Endometrium (tissue), 2 donors: ENCODE measurements around the gene C3.

ENCODE experiments used
- FAIRE-seq: peaks from 2 replicates; lab custom pipeline; 2012; peaks lifted over from hg19 to GRCh38; lab: Jason Lieb, UNC
- donor health status: control.
- donor health status: control.

The C3 gene

DNA sequence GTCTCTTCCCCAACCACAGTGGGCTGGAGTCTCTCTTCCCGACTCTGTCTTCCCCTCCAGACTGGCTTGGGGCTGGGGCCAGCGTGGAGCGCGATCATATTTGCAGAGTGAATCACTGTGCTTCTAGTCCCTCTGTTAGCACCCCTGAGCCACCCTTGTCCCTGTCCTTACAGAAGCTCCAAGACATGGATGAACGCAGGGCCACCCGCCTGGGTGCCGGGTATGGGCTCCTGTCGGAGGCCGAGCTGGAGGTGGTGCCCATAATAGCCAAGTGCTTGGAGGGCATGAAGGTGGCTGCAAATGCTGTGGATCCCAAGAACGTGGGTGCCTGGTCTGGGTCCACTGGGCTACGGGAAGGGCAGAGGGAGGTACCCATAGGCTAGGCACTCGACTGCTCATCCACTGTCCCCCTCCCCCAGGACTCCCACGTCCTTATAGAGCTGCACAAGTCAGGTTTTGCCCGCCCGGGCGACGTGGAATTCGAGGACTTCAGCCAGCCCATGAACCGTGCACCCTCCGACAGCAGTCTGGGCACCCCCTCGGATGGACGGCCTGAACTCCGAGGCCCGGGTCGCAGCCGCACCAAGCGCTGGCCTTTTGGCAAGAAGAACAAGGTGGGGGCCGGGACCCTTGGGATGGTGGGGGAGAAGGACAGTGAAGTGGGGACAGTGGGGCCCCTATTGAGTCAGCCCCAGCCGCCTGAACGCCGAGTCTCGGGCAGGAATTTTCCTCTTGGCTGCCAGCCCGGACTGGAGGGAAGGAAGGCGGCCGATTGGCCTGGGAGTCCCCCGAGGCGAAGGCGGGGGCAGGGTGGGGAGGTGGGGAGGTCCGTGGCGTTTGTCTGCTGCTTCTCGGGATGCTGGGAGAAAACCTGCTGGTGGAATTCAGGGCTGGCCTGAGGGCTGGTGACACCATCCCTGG lies 24.2 kb upstream of the C3 start:
- FAIRE-seq, result no peak

DNA sequence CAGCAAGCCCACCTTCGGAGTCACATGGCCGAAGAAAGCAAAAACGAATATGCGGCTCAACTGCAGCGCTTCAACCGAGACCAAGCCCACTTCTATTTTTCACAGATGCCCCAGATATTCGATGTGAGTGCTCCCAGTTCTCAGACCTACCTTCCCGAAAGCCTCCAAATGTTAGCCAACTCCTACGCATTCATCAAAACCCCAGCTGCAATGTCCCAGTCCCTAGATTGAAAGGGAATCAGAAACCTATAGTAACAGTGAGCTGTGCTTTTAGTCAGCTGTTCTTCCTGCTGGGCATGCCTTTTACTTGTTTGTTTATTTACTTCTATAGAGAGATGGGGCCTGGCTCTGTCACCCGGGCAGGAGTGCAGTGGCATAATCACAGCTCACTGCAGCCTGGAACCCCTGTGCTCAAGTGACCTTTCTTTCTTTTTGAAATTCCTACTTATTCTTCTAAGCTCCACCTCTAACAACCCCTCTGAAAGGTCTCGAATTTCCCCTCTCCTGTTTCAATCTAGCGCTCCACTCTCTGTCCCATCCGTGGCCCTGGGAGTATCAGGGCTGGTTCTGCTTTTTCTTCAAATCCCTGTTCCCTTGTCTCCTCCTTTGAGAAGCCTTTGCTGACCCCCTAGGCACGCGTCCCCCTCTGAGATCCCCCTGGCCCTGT lies 23.4 kb upstream of the C3 start:
- no peak for FAIRE-seq

DNA sequence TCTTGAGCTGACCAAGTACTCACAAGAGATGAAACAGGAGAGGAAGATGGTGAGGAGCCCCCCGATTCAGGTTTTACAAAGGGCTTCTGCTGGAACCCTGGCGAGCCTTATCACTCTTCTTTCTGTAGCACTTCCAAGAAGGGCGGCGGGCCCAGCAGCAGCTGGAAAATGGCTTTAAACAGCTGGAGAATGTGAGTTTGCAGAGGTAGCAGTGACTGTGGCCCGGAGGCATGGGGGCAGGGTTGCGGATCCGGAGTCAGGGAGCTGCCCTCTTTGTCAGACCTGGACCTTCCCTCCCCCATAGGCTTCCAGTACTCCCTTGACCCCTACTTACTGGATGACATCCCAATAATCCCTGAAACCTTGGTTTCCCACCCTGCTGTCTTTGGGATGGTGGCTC lies 22.6 kb upstream of the C3 start:
- no peak for FAIRE-seq

DNA sequence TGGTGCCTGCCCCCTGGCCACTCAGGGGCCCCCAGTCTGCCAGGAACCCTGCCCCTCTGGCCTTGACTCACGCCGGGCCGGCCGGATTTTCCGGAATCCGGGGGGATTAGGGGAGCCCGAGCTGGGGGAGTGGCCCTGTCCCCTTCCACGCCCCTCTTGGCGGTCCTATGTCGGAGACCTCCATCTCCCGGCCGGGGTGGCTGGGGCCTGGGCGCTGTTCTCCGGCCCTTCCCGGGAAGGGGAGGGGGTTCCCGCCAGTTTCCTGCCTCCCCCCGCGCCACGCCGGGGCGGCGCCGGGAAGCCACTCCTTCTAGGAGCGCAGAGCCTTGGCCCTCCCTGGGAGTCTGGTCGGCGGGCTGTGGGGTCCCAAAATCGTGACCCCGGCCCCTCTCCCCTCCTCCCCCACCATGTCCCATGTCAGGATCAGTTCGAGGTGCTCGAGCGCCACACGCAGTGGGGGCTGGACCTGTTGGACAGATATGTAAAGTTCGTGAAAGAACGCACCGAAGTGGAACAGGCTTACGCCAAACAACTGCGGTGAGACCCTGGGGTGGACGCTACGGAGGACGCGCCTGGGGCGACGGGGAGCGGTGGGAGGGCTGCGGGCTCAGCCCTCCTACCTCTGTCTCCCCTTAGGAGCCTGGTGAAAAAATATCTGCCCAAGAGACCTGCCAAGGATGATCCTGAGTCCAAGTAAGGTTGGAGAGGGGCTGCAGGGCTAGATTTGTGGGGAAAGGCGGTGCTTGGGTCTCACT lies 20.3 kb upstream of the C3 start:
- FAIRE-seq, result no peak

DNA sequence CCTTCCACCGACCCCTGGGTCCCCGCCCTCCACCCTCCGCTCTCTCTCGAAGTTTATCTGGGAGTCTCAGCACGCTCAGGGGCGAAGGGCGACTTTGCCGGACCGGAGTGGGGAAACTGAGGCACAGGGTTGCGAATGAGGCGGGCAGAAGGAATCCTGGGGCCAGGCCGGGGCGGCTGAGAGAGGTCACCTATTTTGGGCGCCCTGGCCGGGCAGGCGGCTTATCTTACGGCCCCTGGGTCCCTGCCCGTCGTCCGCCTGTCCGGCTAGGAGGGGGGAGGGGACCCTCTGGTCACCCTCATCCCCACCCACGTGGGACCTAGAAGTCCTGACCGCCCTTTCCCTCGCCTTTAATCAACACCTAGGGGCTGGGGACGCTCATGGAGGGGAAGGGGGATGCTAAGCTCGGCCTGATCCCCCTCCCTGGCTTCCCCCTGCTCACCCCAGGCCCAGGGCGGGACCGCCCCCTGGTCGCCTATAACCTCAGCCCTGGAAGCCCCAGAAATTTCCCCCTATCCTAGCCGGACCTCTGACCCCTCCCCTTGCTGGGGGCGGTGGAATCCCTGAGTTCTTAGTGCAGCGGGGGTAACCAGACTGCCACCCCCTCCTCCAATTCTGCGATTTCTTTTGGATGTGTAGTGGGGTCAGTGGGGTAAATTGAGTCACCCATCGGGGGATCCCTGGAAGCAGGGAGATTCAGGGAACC lies 19.6 kb upstream of the C3 start:
- no peak for FAIRE-seq

DNA sequence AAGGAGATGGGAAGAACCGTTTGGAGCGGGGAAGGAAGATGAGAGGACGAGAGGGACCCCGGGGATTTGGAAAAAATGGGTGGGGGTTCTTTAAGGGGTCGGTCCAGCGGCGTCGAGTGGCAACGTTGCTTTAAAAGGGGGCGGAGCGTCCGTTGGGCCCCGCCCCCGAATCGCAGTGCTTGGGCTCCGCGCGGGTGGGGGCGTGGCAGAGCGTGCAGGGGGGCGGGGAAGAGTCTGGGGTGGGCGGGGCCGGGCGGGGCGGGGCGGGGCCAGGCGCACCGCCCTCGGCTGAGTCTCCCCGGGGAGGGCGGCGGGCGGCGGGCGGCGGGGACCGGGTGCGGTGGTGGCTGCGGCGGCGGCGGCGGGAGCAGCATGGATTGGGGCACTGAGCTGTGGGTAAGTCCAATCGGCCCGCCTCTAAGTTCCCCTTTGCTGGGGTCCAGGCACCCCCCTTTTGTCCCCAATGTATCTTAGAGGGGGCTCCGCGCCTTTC lies 19.0 kb upstream of the C3 start, which contains the start of gene TRIP10:
TSS of gene TRIP10 (plus strand) at position 291 of the 493 bp plus-strand sequence. CDS start at position 373, 82 bp downstream.
- no peak for FAIRE-seq

DNA sequence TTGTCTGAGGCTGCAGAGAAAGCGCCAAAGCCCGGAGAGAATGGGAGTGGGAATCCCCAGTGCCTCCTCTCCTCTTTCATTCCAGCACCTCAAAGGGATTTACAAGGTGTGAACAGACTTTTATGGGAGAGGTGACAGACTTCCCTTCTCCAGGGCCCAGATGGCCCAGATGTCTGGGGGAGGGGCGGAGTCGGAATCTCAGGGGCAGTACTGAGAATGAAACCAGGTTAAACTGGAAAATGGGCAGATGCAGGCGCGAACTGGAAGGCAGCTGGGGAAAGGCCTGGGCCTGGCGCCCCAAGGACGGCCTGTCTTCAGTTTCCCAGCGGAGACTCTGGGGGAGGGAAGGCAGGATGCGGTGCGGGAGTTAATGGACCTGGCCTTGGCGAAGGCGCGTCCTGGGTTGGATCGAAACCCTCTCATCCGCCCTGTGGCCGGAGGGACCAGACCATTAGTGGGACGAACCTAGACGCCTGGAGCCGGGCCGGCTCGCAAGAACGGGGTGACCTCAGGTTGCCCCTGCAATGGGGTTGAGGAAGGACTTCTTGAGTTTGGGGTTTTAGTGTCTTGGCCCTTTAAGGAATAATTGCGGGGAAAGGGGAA lies 18.4 kb upstream of the C3 start:
- FAIRE-seq, result no peak

DNA sequence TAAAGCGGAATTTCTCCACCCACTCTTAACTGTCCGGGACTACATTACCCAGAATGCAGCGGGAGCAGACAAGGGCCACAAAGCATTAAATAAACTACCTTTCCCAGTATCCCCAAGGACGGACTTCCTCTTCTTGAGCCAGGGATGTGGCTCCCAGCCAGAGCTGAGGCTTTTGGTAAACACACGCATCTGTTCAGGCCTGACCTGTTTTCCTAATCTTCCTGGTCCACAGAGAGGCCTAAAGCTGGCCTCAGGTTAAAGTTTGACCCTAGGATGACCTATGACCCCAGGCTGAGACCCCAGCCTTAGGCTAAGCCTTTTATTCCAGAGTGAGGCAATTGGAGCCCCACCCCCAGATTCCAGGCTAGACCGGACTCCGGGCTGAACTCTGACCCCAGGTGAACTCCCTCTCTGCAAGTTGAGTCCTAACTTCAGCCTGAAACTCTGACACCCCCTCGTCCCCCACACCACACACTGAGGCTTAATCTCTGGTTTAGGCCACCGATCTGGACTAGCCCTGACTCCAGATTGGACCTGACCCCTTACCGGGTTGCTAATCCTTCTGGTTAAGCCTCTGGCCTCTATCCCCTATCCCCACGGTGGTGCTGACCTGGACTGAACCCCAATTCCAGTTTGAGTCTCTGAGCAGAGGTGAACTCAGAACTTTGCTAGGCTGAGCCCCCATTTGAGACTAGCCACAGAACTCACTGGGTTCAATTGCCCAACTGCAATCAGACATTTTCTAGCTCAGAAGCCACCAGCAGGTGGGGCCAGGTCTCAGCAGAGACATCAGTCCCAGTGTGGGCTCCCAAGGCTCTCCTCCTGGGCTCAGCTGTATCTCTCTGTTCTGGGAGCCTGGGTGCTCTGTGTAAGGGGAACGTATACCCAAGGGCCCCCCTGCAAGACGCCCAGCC lies 17.7 kb upstream of the C3 start:
- FAIRE-seq, result no peak

DNA sequence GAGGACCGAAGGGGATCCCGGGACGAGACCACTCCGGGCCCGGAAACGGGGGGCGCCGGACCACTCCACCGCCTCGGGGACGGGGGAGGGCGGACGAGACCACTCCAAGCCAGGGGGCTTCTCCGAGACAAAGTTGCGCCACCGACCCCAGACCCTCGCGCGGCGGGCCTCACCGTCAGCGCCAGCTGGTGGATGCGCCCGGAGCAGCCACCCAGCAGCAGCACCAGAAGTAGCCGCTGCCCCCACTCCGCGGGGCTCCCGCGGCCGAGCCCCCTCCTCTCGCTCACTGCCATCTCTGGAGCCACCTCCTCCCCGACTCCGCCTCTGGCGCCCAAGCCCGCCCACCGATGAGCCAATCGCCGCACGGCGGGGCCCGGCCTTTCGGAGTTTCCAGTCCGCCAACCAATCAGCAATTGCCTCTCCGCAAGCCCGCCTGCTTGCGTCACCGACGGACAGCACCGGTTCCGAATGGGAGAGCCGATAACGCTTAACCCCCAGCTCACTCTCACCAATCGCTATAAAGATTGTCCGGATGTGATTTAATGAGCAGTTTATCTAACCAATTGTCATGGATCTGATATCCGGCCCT lies 16.9 kb upstream of the C3 start, which contains the start of gene GPR108:
TSS of gene GPR108 (minus strand) at position 297 of the 589 bp plus-strand sequence. CDS start at position 293, 4 bp downstream.
- peak; percentile 100 for FAIRE-seq

DNA sequence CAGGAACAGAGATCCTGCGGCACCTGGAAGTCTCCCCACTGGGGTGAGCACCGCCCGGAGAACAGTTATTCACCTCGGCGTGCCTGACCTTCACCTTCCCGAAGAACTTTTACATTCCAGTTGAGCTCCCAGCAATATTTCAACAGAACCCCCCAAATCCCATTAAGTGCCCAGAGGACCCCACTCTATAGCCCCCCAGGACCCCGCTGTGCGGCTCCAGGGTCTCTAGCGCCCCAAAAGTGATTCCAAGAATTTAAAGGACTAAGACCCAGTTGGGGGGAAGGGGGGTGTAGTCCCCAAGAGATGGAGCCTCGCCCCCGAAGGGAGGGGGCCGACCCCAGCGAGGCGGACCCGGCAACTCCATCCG lies 16.4 kb upstream of the C3 start:
- no peak for FAIRE-seq

DNA sequence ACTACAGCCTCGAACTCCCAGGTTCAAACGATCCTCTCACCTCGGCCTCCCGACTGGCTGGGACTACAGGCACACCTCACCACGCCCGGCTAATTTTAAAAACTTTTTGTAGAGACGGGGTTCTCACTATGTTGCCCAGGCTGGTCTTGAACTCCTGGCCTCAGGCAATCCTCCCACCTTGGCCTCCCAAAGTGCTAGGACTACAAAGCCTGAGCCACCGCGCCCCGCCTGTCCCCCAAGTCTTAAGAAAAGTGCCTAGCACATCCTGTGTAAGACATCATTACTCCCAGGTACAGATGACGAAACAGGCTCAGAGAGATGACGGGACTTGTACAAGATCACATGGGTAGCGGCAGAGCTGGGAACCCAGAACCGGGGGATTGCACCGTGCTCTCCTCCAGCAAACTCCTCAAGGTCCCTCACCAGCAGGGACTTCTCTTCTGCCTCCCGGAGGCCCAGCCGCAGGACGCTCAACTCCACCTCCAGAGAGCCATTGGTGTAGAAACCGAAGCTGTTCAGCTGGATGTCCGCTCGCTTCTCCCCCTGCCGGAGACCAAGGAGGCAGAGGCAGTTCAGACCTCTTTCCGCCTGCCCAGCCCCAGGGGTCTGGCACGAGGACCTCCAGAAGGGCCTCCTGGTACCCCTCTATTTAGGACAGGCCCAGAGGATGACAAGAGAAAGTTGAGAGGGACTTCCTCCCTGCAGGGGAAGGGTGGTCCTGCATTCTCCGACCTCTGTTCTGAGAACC lies 15.9 kb upstream of the C3 start:
- FAIRE-seq, result peak; percentile 18

DNA sequence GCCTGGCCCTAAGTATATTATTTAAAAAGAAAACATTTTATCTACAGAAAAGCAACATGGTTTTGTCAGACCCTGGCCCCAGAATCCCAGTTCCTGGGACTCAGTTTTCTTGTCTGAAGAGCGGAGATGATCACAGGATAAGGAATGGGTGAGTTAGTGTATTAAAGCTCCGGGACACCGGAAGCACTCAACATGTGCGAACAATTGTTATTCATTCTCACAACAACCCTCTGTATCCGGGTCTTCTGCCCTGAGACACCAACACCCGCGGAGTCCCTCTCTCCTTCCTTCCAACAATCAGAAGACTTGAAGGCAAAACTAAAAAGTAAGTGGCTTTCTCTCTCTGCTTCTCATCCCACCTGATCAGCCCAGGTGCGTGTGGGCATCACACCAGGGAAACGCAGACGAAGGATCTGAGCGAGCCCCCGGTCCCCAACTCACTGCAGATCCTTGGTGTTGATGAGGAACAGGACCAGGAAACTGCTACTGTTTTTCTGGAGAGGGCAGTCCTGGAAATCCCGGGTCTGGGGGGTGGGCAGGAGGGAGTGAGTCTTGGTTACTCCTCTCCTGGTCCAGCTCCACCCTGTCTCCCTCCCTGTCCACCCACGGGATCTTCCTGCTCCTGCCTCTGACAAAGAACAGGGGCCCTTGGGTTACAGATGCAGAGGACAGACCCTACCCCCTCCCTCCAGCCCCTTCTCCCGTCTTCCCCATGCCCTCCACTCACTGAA lies 14.9 kb upstream of the C3 start:
- FAIRE-seq, result no peak

DNA sequence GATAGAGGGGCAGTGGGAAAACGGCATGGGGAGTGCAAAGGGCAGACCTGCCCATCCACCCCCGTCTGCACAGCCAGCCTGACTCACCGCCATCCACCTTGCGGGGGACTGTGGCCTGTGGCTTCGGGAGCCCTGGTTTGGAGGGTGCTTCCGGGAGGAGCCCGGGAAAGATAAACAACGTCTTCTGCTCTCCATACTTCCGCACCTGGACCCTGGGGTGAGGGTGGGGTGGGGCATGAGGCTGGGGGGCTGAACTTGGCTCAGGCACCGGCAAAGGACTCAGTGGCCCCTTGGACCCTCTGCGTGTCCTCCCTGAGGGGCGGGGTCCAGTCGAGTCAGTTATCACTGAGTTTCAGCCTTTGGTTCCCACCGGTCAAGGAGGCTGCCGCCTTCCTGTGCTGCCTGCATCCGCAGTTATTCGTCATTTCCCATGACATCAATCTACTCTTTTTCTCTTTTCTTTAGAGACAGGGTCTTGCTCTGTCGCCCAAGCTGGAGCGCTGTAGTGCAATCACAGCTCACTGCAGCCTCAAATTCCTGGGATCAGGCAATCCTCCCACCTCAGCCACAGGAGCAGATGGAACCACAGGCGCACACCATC lies 13.7 kb upstream of the C3 start:
- no peak for FAIRE-seq

DNA sequence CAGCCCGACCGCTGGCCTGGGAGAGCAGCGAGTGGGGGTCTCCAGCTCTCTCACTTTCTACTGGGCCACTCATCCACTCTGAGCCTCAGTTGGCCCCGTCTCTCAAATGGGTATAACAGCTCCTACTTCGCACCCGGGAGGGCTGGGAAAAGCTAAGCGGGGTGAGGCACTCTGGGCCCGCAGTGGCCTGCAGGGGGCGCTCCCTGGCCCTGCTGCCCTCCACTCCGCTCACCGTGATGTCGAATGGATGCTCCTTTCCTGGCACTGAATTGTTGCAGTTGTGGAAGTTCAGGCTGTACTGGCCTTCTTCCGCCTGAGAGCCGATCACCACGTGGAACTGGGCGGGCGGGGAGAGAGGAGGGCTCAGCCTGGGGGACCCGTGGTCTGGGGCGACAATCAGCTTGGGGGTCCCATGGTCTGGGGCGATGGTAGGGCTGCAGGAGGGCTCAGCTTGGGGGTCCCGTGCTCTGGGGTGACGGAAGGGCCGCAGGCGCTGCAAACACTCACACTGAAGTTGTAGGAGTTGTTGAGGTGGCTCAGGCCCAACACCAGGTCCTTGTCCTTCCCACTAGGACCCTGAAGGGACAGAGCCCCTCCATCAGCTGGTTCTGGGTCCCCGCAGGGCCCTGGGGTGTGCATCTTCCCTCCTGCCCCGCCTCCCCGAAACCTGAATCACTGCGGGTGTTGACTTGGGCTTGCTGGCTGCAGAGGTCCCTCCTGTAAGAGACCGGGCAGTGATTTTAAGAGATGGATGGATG lies 13.1 kb upstream of the C3 start:
- FAIRE-seq, result no peak

DNA sequence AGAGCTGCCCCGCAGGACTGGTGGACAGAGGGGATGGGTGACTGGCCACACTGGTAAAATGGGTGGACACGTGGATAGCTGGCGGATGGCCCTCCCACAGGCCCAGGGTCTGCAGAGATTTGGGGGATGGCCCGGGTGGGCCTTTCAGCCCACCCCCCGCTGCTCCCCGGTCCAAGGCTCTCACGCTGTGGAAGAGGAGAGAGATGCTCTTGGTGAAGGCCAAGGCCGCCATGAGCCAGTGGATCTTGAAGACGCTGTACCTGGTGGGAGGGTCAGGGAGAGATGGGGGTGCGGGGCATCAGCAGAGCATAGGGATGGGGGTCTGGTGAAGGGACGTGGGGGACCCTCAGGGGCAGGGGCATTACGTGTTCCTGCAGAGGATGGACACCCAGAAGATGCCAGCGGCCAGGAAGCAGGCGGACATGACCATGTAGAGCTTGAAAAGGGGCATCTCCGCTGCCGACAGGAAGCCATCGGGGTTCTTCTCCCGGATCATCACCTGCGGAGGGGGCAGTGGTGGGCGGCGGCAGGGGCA lies 12.4 kb upstream of the C3 start:
- no peak for FAIRE-seq

DNA sequence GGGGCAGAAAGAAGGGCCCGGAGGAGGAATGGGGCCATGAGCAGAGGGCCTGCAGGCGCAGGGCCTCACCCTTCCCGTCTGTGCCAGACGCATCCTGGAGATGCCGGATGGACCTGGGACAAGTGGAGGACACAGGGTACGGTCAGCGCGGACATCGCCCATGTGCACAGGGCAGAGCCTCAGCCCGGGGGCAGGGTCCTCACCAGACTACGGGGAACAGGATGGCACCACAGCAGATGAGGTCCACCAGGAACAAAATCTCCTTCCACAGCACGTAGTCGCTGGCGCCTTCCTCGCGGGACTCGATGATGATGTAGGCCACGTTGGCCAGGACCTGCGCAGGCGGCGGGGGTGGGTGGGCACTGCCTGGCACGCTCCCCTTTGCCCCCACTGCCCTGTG lies 11.4 kb upstream of the C3 start:
- no peak for FAIRE-seq
